Progenitor cell of endocrine pancreas (in vitro differentiated cells): ENCODE data around the gene MMP17. TPM values are rescaled to one million over a fixed set of nuclear protein-coding genes. Genes with fewer than 3 reads are reported as not detected.

ENCODE experiments used
- DNase-seq: peaks from one replicate; pipeline ENCODE4 v3.0.0; 2021; ENCODE audit warnings: low spot score; ENCODE audit not compliant: unreplicated experiment
- H3K27ac Mint-ChIP-seq: 2 replicates; pipeline ENCODE4 v1.8.0; 2021; ENCODE audit warnings: mild to moderate bottlenecking, moderate library complexity, mixed read lengths
- H3K27me3 Mint-ChIP-seq: 2 replicates; pipeline ENCODE4 v1.8.0; 2021; ENCODE audit warnings: mixed read lengths
- H3K36me3 Mint-ChIP-seq: 2 replicates; pipeline ENCODE4 v1.8.0; 2022; ENCODE audit warnings: mixed read lengths; ENCODE audit not compliant: insufficient read depth
- H3K4me1 Mint-ChIP-seq: 2 replicates; pipeline ENCODE4 v1.8.0; 2021; ENCODE audit warnings: low read depth, mixed read lengths
- H3K4me3 Mint-ChIP-seq: 2 replicates; pipeline ENCODE4 v1.8.0; 2021; ENCODE audit warnings: low read depth, mild to moderate bottlenecking, moderate library complexity, mixed read lengths
- H3K9me3 Mint-ChIP-seq: 2 replicates; pipeline ENCODE4 v1.8.0; 2021; ENCODE audit warnings: low read depth, mixed read lengths
- total RNA-seq: library from RNA; stranded (reverse); gene quantifications from 2 replicates; pipeline ENCODE4 v1.2.1, GENCODE V29; 2021
- TF ChIP-seq, protein P1 (sequence below): fragments of 200-600 bp; sonication (generic); IDR thresholded peaks from one replicate; pipeline ENCODE4 v1.5.0; 2021; ENCODE audit warnings: antibody characterized with exemption, mild to moderate bottlenecking; ENCODE audit not compliant: unreplicated experiment

The MMP17 gene
- total RNA-seq, 1 donor from 2014 or later, result 0.48 TPM

DNA sequence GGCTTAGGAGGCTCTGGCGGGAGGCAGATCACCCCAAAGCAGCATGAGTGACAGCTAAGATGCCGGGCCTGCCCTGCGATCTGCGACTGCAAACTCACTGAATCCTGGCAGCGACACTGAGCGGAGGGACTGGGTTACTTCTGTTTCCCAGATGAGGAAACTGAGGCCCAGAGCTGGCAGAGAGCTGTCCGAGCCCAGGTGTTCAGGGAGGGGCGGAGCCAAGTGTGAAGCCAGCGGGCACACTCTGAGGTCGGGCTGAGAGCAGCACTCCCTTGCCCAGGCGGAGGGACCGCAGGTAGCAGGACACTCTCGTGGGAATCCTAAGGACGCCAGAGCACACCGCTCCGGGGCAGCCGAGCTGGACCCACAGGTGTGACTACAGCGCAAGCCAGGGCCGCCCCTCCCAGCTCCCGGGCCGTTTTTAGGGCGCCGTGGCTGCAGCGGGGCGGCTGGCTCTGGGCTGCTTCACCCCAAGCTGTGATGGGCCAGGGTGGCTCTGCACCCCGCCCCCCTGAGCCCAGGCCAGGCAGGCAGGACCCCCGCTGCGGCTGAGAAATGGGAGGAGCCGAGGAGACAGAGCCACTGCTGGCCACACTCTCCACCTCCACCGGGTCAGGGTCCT is 27.4 kb downstream of the MMP17 start:
- H3K9me3 Mint-ChIP-seq, result no peaks in the 10 kb centered on the region
- peaks cover 6% of the 10 kb centered on the region for H3K4me1 Mint-ChIP-seq
- no peaks in the 10 kb centered on the region for H3K36me3 Mint-ChIP-seq
- no peak for DNase-seq
- H3K27ac Mint-ChIP-seq, result no peak overlapping the region
- peaks cover 19% of the 10 kb centered on the region for H3K27me3 Mint-ChIP-seq
- no peak overlapping the region for H3K4me3 Mint-ChIP-seq
- TF ChIP-seq, protein P1, sequence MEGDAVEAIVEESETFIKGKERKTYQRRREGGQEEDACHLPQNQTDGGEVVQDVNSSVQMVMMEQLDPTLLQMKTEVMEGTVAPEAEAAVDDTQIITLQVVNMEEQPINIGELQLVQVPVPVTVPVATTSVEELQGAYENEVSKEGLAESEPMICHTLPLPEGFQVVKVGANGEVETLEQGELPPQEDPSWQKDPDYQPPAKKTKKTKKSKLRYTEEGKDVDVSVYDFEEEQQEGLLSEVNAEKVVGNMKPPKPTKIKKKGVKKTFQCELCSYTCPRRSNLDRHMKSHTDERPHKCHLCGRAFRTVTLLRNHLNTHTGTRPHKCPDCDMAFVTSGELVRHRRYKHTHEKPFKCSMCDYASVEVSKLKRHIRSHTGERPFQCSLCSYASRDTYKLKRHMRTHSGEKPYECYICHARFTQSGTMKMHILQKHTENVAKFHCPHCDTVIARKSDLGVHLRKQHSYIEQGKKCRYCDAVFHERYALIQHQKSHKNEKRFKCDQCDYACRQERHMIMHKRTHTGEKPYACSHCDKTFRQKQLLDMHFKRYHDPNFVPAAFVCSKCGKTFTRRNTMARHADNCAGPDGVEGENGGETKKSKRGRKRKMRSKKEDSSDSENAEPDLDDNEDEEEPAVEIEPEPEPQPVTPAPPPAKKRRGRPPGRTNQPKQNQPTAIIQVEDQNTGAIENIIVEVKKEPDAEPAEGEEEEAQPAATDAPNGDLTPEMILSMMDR, result no peak

DNA sequence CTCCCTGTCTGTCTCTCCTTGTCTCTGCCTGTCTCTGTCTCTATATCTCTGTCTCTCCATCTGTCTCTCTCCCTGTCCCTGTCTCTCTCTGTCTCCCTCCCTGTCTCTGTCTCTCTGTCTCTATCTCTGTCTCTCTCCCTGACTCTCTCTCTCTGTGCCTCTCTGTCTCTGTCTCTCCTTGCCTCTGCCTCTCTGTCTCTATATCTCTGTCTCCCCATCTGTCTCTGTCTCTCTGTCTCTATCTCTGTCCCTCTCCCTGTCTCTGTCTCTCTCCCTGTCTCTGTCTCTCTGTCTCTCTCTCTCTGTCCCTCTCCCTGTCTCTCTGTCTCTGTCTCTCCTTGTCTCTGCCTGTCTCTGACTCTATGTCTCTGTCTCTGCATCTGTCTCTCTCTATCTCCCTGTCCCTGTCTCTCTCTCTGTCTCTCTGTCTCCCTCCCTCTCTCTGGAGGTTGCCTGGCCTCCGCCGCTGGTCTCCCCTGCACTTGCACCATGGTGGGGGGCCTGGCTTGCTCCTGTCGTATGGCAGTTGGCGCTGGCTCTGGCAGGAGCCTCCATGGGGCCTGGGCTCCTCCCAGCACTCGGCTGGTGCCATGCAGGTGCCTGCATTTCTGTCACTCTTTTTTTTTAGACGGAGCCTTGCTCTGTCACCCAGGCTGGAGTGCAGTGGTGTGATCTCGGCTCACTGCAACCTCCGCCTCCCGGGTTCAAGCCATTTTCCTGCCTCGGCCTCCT is 28.3 kb downstream of the MMP17 start:
- Mint-ChIP-seq H3K9me3 (no peaks in the 10 kb centered on the region), H3K4me3 (no peak overlapping the region), H3K36me3 (no peaks in the 10 kb centered on the region), H3K4me1 (peaks cover 10% of the 10 kb centered on the region), H3K27me3 (peaks cover 19% of the 10 kb centered on the region), H3K27ac (no peak overlapping the region)
- no peak for DNase-seq
- TF ChIP-seq, protein P1, result no peak

DNA sequence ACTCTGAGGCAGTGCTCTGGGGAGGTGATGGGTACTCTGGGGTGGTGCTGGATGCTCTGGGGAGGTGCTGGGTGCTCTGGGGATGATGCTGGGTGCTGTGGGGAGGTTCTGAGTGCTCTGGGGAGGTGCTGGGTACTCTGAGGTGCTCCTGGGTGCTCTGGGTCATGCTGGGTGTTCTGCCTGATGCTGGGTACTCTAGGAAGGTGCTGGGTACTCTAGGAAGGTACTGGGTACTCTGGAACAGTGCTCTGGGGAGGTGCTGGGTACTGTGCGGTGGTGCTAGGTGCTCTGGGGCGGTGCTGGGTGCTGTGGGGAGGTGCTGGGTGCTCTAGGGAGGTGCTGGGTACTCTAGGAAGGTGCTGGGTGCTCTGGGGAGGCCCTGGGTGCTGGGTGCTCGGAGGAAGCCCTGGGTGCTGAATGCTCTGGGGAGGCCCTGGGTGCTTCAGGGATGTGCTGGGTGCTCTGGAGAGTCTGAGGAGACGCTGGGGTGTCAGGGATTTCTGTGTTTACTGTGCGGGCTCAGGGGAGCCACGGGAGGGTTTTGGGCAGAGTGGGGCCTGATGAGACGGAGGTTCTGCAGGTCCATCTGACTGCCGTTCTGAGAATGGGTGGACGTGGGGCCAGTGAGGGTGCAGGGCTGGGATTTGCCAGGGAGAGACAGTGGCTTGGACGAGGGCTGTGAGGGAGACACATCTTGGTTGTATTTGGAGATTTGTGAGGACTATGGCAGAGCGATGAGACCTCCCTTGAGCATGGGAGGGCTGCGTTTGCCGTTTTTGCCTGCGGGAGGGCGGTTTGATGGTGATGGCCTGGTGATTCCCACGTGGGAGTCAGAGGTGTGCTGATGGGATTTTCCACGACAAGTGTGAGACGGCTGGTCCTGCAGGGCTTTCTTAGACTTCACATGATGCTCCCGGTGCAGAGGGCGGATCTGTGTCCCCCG is 30.0 kb downstream of the MMP17 start:
- Mint-ChIP-seq H3K27me3 (peaks cover 19% of the 10 kb centered on the region), H3K27ac (no peak overlapping the region), H3K4me3 (no peak overlapping the region), H3K36me3 (no peaks in the 10 kb centered on the region), H3K9me3 (no peaks in the 10 kb centered on the region), H3K4me1 (peaks cover 13% of the 10 kb centered on the region)
- DNase-seq, result no peak
- TF ChIP-seq, protein P1, result no peak

DNA sequence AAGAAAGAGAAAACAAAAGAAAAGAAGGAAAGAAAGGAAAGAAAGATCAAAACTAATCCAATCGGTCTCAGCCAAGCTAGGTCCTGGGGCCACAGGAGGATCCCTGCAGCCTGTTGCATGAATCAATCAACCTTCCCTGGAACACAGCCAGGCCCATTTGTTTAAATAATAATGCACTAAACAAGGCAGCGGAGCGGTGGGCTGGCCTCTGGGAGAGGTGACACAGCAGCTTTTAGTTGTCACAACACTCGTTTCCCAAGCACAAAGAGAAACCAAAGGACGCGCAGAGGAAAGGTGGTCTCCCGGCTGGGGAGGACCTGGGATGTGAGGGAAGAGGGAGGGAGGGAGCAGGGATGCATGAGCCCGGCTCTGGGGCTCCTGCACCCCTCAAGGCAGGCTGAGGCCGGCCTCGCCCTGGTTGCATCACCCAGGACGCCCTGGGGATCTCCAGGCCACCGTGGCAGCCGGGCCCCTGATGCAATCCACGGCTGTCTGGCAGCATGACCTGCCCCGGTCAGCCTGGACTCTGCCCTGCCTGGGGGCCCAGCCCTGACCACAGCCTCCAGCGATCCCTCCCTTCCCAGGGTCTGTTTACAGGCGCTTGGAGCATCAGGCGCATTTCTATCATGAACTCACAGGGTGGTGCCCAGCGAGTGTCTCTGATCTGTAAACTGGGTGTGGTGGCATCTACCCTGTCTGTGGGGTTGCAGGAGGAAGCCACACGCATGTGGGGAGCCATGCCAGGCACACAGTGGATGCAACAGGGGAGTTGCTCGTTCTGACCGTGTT is 32.5 kb downstream of the MMP17 start:
- peaks cover 13% of the 10 kb centered on the region for H3K4me1 Mint-ChIP-seq
- no peak for DNase-seq
- TF ChIP-seq, protein P1, result no peak
- peaks cover 13% of the 10 kb centered on the region for H3K27me3 Mint-ChIP-seq
- no peak overlapping the region for H3K4me3 Mint-ChIP-seq
- H3K27ac Mint-ChIP-seq, result peak overlapping the region; percentile 93
- no peaks in the 10 kb centered on the region for H3K9me3 Mint-ChIP-seq
- H3K36me3 Mint-ChIP-seq, result no peaks in the 10 kb centered on the region
